NCI-H1436 treated with DMSO at 0.1 percent for 48 hours (cell line): Measurements from ENCODE around the gene ADGRA3.
"Not testable (repeated sequence)": the region's sequence is repeated elsewhere in the genome, so short reads cannot be mapped to it uniquely, and the experiment has no call there.

Experiments
- DNase-seq: peaks from one replicate; lab custom pipeline; 2025; lab: John Stamatoyannopoulos, UW

Gene ADGRA3

GRCh38 chr4:22435652-22436051 is 80.2 kb downstream of the ADGRA3 start:
- no peak for DNase-seq

DNA sequence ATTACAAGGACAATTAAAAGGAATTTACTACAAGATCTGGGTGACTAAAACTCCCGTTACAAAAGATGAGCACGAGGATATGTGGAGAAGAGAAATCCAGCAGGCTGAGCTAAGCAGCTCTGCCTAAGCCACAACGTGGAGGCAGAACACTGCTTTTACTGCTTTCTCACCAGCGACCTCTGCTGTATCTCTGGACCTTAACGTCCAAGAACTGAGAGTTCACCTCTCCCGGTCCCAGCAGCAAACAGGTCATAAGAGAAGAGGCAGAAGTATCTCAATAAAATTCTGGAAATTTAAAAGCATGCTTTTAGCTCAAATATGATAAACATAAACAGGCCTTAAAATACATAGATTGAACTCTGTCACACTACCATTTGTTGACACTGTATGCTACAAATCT is 81.0 kb downstream of the ADGRA3 start:
- no peak for DNase-seq

- no peak for DNase-seq
These were observed 85.2 kb downstream of the ADGRA3 start for GRCh38 chr4:22430626-22431025.

GRCh38 chr4:22428441-22428840 is 87.4 kb downstream of the ADGRA3 start:
- no peak for DNase-seq

GRCh38 chr4:22427675-22428074 is 88.2 kb downstream of the ADGRA3 start:
- DNase-seq, result no peak

GRCh38 chr4:22420291-22420690 is 95.6 kb downstream of the ADGRA3 start:
- no peak for DNase-seq

DNA sequence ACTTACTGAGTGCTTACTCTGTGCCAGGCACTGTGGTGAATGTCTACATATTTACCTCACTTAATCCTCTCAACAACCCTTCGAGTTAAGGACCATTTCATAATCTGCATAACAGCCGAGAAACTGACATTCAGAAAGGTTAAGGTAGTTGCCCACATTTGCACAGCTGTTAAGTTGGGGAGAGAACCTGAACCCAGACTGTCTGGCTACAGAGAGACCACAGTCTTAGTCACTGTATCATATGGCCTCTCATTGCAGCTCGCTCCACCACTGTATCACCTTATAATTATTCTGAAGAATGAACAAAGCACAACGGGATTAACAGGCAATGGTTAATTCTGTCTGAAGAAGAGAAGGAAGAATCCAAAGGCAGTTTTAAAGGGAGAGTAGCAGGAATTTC is 98.5 kb downstream of the ADGRA3 start:
- DNase-seq, result no peak

DNA sequence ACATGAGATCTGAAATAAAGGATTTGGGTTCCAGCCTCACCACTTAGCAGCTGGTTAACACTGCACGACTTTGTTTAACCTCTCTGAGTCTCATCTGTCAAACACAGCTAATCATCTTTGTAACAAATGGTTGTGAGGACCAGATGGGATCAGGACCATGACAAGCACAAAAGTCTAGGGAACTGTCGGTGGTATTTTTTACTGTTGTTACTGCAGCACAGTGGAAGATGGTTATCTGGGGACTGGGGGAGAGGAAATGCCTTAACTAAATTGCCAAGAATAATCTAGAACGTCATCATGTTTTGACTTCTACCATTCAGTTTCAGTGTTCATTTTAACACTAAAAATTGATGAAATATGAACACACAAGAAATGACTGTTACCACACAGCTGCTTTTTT is 99.5 kb downstream of the ADGRA3 start:
- DNase-seq, result no peak

DNA sequence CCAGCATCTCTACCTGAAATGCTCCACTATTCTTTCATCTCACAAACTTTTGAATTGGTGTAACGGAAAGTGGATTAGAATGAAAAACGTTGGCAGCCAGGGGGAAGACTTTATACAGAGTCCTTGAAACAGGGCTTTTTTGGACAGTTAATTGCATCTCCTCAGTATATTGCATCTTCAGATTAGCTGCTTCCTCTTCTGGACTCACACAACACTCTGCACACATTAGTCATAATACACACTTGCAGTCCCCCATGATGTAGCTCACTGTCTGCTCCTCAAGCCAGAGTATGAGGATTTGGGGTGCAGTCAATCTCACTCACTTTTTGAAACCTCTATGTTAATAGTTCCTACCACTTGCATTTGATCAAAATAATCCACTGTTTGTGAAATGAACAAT is 101.0 kb downstream of the ADGRA3 start:
- no peak for DNase-seq

DNA sequence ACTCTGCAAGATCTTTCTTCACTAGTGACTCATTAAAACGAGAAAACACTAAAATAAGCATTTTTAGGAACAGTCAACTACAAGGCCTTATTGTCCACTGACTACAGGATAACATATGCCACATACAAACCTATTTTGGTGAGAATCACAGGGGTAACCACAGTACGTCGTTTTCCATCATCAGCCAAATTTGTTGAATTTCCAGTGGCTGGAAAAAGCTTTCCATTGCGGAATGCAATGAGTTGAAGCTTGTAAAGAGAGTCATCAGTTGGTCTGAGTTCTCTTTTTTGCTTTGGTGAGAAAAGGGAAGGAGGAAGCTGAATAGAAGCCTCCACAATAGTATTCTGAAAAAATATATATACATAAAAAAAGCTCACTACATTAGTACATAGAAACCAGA is 102.4 kb downstream of the ADGRA3 start:
- DNase-seq, result no peak

DNA sequence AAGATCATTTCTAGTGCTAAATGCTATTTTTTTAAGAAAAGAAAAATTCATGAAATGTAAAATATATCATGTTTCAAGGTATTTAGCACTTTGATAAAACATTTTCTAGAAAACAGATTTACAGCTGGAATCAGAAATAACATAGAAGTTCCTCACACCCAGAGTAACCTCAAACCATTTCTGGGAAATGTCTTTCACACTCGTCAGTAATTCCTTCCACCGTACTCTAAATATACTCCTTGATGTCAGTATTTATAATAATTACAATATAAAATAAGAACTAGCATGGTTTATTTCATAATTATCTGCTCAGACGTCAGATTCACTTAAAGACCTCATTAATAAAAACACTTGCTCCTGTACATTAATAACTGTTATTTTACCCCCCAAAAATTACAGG is 103.9 kb downstream of the ADGRA3 start:
- DNase-seq, result no peak

- DNase-seq, result no peak
These were observed 105.1 kb downstream of the ADGRA3 start for GRCh38 chr4:22410645-22411247.

- DNase-seq, result no peak
These were observed 107.4 kb downstream of the ADGRA3 start for GRCh38 chr4:22408474-22408873.

- no peak for DNase-seq
These were observed 108.5 kb downstream of the ADGRA3 start for GRCh38 chr4:22407361-22407760.

- no peak for DNase-seq
These were observed 117.2 kb downstream of the ADGRA3 start for GRCh38 chr4:22398671-22399070.

- no peak for DNase-seq
These were observed 124.3 kb downstream of the ADGRA3 start for GRCh38 chr4:22391551-22391950.

- DNase-seq, result no peak
These were observed 126.5 kb downstream of the ADGRA3 start for GRCh38 chr4:22389240-22389870.

DNA sequence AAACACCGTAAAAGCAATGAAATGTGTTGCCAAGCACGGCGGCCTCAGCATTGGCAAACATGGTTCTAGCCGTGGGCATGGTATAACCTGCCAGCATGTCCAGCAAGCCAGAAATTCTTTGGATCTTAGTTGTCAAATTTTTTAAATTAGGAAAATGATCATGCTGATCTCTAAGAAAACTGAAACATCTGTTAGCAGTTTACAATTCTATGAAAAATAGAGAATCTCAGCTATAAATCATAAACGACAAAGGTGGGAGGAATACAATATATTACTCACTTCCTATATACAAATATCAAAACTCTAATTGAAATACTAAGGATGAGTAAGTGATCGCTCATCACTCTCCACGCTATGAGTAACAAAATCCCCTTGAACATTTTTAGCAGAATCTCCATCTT is 130.3 kb downstream of the ADGRA3 start:
- no peak for DNase-seq

DNA sequence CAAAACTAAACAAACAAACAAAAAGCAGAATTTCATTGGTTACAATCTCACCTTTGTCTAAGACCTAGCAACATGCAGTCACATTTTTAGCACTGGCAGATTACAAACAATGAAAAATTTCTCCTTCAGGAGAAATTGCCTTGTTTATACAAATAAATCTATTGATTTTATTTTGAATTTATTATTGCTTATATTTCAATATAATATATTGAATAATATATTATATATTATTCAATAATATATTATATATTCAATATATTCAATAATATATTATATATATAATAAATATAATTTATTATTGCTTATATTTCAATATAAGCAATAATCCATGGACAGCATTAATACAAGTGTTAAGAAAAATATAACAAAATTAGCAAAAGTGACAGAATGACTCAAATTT is 131.7 kb downstream of the ADGRA3 start:
- no peak for DNase-seq

DNA sequence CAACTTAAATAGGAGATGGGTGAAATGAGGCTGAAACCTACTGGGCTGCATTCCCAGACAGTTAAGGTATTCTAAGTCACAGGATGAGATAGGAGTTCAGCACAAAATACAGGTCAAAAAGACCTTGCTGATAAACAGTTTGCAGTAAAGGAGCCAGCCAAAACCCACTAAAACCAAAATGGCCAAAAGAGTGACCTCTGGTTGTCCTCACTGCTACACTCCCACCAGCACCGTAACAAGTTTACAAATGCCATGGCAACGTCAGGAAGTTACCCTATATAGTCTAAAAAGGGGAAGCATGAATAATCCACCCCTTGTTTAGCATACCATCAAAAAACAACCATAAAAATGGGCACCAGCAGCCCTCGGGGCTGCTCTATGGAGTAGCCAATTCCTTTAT is 133.7 kb downstream of the ADGRA3 start:
- DNase-seq, result not testable (repeated sequence)

GRCh38 chr4:22372986-22373385 is 142.9 kb downstream of the ADGRA3 start:
- DNase-seq, result no peak

- DNase-seq, result no peak
These were observed 145.8 kb downstream of the ADGRA3 start for GRCh38 chr4:22369901-22370562.

DNA sequence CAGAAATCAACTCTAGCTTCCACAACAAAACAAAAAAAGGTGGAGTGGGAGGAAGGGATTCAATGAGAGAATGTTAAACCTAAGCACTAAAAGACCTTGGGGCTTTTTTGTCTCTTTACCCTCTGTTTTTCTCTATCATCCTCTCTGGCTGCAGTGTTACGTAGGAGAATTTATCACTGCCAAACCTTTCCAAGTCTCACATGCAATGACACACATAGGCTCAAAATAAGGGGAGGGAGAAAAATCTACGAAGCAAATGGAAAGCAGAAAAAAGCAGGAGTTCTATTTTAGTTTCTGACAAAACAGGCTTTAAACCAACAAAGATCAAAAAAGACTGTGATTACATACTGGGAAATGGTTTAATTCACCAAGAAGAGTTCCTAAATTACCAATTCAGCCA is 152.1 kb downstream of the ADGRA3 start:
- DNase-seq, result no peak

DNA sequence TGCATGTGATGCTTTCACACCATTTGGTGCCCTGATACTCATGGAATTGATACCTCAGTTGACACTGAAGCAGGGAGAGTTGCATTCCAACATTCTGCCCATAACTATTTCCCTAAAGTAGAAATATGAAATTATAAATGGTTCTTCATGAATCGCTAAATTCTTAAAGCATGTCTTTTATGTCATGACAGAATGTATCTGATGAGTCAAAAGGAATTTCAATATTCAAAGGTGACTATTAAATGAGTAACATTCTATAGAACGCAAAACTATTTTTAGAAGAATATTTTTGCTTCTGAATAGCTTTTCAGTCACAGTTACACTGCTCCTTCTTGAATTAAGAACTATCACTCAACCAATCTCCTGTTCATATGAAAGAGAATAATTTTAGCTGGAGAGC is 152.8 kb downstream of the ADGRA3 start:
- no peak for DNase-seq
